SK-N-SH (cell line): ENCODE measurements around the gene ZEB2.

Experiments used
- CTCF ChIP-seq: fragments of 200-600 bp; sonication (generic); IDR thresholded peaks from 2 replicates; pipeline ENCODE4 v1.6.1; 2017; ENCODE audit warnings: antibody characterized with exemption, mild to moderate bottlenecking, moderate library complexity
- EP300 ChIP-seq, 2 experiments: IDR thresholded peaks; 2 replicates each; pipeline versions ENCODE4 v1.4.0 to v1.6.1; 2012; ENCODE audit warnings: borderline replicate concordance in 1 of 2, low read depth in 1 of 2, low read length in 1 of 2
- EZH2phosphoT487 ChIP-seq: fragments of 200-600 bp; sonication (generic); IDR thresholded peaks from 2 replicates; pipeline ENCODE4 v1.6.1; 2017; ENCODE audit warnings: low read depth, mixed run types, mild to moderate bottlenecking, antibody characterized with exemption, moderate library complexity, borderline replicate concordance
- NFIC ChIP-seq: IDR thresholded peaks from 2 replicates; pipeline ENCODE4 v1.4.0; 2012; ENCODE audit warnings: borderline replicate concordance
- POLR2AphosphoS5 ChIP-seq: IDR thresholded peaks from 2 replicates; pipeline ENCODE4 v1.6.1; 2012; ENCODE audit warnings: low read depth, low read length
- RCOR1 ChIP-seq: fragments of 150-350 bp; IDR thresholded peaks from 2 replicates; pipeline ENCODE4 v1.6.1; 2017; ENCODE audit warnings: antibody characterized with exemption, low read length
- SMC3 ChIP-seq: IDR thresholded peaks from 2 replicates; pipeline ENCODE4 v1.6.1; 2012; ENCODE audit warnings: low read depth, low read length, improper control_type of control experiment
- ZBTB33 ChIP-seq: IDR thresholded peaks from 2 replicates; pipeline ENCODE4 v1.4.0; 2012; ENCODE audit warnings: low read depth, borderline replicate concordance
- TF ChIP-seq, protein P1 (sequence below): IDR thresholded peaks from 2 replicates; pipeline ENCODE4 v1.4.0; 2012; ENCODE audit warnings: low read depth
- TF ChIP-seq, protein P2 (sequence below): fragments of 150-350 bp; IDR thresholded peaks from 2 replicates; pipeline ENCODE4 v1.6.1; 2017; ENCODE audit warnings: antibody characterized with exemption, low read length, low read depth, borderline replicate concordance

DNA sequence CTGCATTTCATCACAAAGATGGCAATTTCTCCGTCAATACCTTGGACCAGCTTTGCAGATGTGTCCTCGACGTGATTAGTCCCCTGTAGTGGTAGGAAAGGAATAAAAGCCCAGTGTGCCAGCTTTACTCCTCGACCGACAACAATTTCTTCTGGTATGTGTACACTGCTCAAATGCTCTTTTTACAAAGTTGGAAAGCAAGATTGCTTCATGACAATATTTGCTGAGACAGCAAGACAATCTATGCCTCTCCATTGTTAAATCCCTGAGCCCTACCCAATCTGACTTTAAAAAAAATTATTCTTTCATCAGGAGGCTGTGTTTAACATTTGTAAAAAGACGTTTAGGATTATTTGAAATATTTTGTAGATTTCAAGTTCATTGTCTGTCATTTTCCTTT, 27.6 kb upstream of the ZEB2 start:
- TF ChIP-seq CTCF (no peak), NFIC (no peak), EZH2phosphoT487 (no peak), RCOR1 (no peak), SMC3 (no peak), EP300 (IDR thresholded peaks at IDR 0.05; ENCODE audit: borderline replicate concordance in 1 of 2, low read depth in 1 of 2, low read length in 1 of 2) (no peak), ZBTB33 (no peak), POLR2AphosphoS5 (no peak)
- TF ChIP-seq, protein P1, sequence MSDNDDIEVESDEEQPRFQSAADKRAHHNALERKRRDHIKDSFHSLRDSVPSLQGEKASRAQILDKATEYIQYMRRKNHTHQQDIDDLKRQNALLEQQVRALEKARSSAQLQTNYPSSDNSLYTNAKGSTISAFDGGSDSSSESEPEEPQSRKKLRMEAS = no peak
- TF ChIP-seq, protein P2, sequence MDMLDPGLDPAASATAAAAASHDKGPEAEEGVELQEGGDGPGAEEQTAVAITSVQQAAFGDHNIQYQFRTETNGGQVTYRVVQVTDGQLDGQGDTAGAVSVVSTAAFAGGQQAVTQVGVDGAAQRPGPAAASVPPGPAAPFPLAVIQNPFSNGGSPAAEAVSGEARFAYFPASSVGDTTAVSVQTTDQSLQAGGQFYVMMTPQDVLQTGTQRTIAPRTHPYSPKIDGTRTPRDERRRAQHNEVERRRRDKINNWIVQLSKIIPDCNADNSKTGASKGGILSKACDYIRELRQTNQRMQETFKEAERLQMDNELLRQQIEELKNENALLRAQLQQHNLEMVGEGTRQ = no peak
